Sigmoid colon (tissue), 4 donors: ENCODE data around the gene GOPC.

Experiments
- EP300 ChIP-seq, 4 donors: sonication (generic); formaldehyde crosslinking; IDR thresholded peaks; one replicate each; pipeline ENCODE4 v1.6.1; 2017; ENCODE audit warnings: antibody characterized with exemption in 4 of 4
- POLR2A ChIP-seq, 2 donors: fragments of 450-650 bp; IDR thresholded peaks; one replicate each; pipeline ENCODE4 v1.6.1; 2016; ENCODE audit warnings: antibody characterized with exemption in 2 of 2, mild to moderate bottlenecking in 2 of 2, moderate library complexity in 2 of 2
- POLR2AphosphoS5 ChIP-seq, 4 donors: sonication (generic); formaldehyde crosslinking; IDR thresholded peaks; one replicate each; pipeline ENCODE4 v1.6.1; 2017; ENCODE audit warnings: antibody characterized with exemption in 4 of 4
- TF ChIP-seq, protein P1 (sequence below), 4 experiments: fragments of 450-650 bp in 3 of 4; fragments of 200-600 bp in 1 of 4; IDR thresholded peaks; one replicate each; pipeline ENCODE4 v1.5.1; 2016 to 2019; ENCODE audit warnings: antibody characterized with exemption in 4 of 4, mild to moderate bottlenecking in 3 of 4, moderate library complexity in 2 of 4

DNA sequence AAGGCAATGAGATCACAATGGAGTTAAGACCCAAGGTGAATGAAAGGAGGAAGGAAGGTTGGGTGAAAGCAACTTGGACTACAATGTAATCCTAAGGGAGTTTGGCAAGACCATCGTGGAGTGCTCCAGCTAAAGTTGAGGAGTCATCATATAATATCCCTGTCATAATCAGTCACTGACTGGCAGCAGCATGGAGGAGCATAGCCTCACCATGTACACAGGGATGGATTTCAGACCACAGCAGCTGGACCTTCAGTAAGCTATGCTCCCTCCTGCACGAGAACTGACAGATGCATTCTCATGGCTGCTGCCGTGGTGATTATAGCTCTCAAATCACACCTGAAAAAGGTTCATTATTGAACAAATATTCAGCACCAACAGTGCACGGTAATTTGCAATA, 43.0 kb downstream of the GOPC start:
- TF ChIP-seq POLR2A (IDR thresholded peaks at IDR 0.05) (no peak), POLR2AphosphoS5 (IDR thresholded peaks at IDR 0.05) (no peak), EP300 (IDR thresholded peaks at IDR 0.05) (no peak)
- TF ChIP-seq, protein P1, sequence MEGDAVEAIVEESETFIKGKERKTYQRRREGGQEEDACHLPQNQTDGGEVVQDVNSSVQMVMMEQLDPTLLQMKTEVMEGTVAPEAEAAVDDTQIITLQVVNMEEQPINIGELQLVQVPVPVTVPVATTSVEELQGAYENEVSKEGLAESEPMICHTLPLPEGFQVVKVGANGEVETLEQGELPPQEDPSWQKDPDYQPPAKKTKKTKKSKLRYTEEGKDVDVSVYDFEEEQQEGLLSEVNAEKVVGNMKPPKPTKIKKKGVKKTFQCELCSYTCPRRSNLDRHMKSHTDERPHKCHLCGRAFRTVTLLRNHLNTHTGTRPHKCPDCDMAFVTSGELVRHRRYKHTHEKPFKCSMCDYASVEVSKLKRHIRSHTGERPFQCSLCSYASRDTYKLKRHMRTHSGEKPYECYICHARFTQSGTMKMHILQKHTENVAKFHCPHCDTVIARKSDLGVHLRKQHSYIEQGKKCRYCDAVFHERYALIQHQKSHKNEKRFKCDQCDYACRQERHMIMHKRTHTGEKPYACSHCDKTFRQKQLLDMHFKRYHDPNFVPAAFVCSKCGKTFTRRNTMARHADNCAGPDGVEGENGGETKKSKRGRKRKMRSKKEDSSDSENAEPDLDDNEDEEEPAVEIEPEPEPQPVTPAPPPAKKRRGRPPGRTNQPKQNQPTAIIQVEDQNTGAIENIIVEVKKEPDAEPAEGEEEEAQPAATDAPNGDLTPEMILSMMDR (IDR thresholded peaks at IDR 0.05): no peak
